Sigmoid colon (tissue), 7 donors: ENCODE data around the gene KIF22. TPM values are rescaled to one million over a fixed set of nuclear protein-coding genes. Genes with fewer than 3 reads are reported as not detected.
"Not testable (repeated sequence)": the region's sequence is repeated elsewhere in the genome, so short reads cannot be mapped to it uniquely, and the experiment has no call there.

ENCODE experiments used
- DNase-seq: peaks from one replicate; pipeline ENCODE4 v3.0.0-alpha.2; 2019
- H3K27ac ChIP-seq, 4 donors: fragments of 200-600 bp; sonication (generic); one replicate each; pipeline ENCODE4 v1.5.1; 2016 to 2019; ENCODE audit warnings: mild to moderate bottlenecking in 1 of 4
- H3K27me3 ChIP-seq, 3 donors: fragments of 200-600 bp; sonication (generic); one replicate each; pipeline ENCODE4 v1.5.1; 2019; ENCODE audit warnings: mild to moderate bottlenecking in 1 of 3
- H3K36me3 ChIP-seq, 4 donors: fragments of 200-600 bp; sonication (generic); one replicate each; pipeline ENCODE4 v1.5.1; 2016 to 2019
- H3K4me1 ChIP-seq, 4 donors: fragments of 200-600 bp; sonication (generic); one replicate each; pipeline ENCODE4 v1.5.1; 2017 to 2019
- H3K4me3 ChIP-seq, 4 donors: fragments of 200-600 bp; sonication (generic); one replicate each; pipeline ENCODE4 v1.5.1; 2017 to 2019; ENCODE audit warnings: mild to moderate bottlenecking in 2 of 4, moderate library complexity in 1 of 4
- H3K9me3 ChIP-seq, 4 donors: fragments of 200-600 bp in 3 of 4; sonication (generic) in 3 of 4; one replicate each; pipeline versions ENCODE4 v1.5.1 to v1.6.1; 2013 to 2019
- CTCF ChIP-seq, 4 experiments: fragments of 450-650 bp in 3 of 4; fragments of 200-600 bp in 1 of 4; IDR thresholded peaks; one replicate each; pipeline ENCODE4 v1.5.1; 2016 to 2019; ENCODE audit warnings: antibody characterized with exemption in 4 of 4, mild to moderate bottlenecking in 3 of 4, moderate library complexity in 2 of 4
- EP300 ChIP-seq, 4 donors: sonication (generic); formaldehyde crosslinking; IDR thresholded peaks; one replicate each; pipeline ENCODE4 v1.6.1; 2017; ENCODE audit warnings: antibody characterized with exemption in 4 of 4
- POLR2A ChIP-seq, 2 donors: fragments of 450-650 bp; IDR thresholded peaks; one replicate each; pipeline ENCODE4 v1.6.1; 2016; ENCODE audit warnings: antibody characterized with exemption in 2 of 2, mild to moderate bottlenecking in 2 of 2, moderate library complexity in 2 of 2
- POLR2AphosphoS5 ChIP-seq, 4 donors: sonication (generic); formaldehyde crosslinking; IDR thresholded peaks; one replicate each; pipeline ENCODE4 v1.6.1; 2017; ENCODE audit warnings: antibody characterized with exemption in 4 of 4
- WGBS, 2 donors: extraction: QIAGEN DNeasy Blood & Tissue Kit; methylation state at CpG; one replicate each; pipeline ENCODE4 v1.1.7; 2013; 5-methylcytosine and 5-hydroxymethylcytosine counted together
- intact Hi-C: fragments of 100-400 bp; cut with DNase I; formaldehyde crosslinking; loops from one replicate; pipeline ENCODE4 v1.15.1; 2023
- polyA plus RNA-seq, 3 donors: library from polyadenylated mRNA; stranded (reverse); fragments of 200-250 nt; gene quantifications; one replicate each; pipeline ENCODE4 v1.2.3, GENCODE V29; 2013
- total RNA-seq, 4 donors: library from RNA; depleted of rRNA; stranded (reverse); fragments of >200 nt; gene quantifications; one replicate each; pipeline ENCODE4 v1.1.0, GENCODE V29; 2016
- donor health status: healthy with polysubstance abuse.
- donor health status: Bipolar disorder and iron deficiency.
- donor health status: healthy.

KIF22 gene
- total and polyA plus RNA-seq, 7 donors: 11.5 to 71.5 (median 16.1) TPM

DNA sequence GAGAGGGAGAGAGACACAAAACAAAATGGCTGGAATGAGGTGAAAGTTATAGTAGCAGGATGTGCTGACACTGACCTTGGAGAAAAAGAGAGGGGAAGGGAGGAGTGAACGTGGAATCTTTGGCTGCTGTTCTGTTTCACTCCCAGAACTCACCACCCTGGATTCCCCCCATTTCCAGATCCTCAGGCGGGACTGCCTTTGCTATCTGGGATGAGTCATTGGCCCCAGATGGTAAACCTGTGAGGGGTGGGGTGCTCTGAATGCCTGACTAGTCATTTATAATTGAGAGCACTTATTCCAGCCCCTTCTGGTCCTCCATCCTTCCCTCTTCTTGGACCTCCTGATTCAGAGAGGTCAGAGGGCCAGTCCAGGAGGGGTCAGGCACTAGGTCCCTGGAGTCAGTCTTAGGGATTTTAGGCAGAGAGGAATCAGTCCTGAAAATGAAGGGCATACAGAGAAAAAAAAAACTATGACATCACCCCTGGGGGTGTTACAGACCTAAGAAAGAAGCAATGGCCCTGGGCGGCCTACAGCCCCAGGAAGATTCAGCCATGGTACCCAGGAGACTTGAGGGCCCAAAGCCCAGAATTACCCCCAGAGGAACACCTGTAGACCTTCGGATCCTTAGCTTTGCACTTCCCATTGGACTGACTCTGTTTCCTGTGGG is 14.7 kb upstream of the KIF22 start:
- WGBS, 2 donors: 66 to 75% methylated on average over 4 of the region's 4 CpGs
- Histone ChIP-seq H3K27me3 (no peaks in the 10 kb centered on the region), H3K9me3 (no peaks in the 10 kb centered on the region), H3K4me3 (no peak overlapping the region), H3K4me1 (no peaks in the 10 kb centered on the region), H3K36me3 (no peaks in the 10 kb centered on the region), H3K27ac (no peak overlapping the region)
- TF ChIP-seq POLR2AphosphoS5 (IDR thresholded peaks at IDR 0.05) (no peak), EP300 (IDR thresholded peaks at IDR 0.05) (no peak), CTCF (IDR thresholded peaks at IDR 0.05) (no peak), POLR2A (IDR thresholded peaks at IDR 0.05) (no peak)
- intact Hi-C loops: no loop called here
- no peak for DNase-seq

- 64 to 83% methylated on average over 10 of the region's 10 CpGs for WGBS, 2 donors
- no peaks in the 10 kb centered on the region for H3K9me3 ChIP-seq
- no peaks in the 10 kb centered on the region for H3K36me3 ChIP-seq
- DNase-seq: no peak
- no peaks in the 10 kb centered on the region for H3K27me3 ChIP-seq
- TF ChIP-seq CTCF (IDR thresholded peaks at IDR 0.05) (no peak), POLR2AphosphoS5 (IDR thresholded peaks at IDR 0.05) (no peak), EP300 (IDR thresholded peaks at IDR 0.05) (no peak)
- no peaks in the 10 kb centered on the region for H3K4me1 ChIP-seq
- H3K4me3 ChIP-seq: no peak within 1 kb of the TSS
- intact Hi-C loops: no loop called here
- no peak within 1 kb of the TSS for H3K27ac ChIP-seq
These were observed 12.8 kb upstream of the KIF22 start, which contains the start of gene ZG16 for GRCh38 chr16:29777576-29778350. Gene ZG16 (plus strand): TSS chr16:29778256. CDS start chr16:29779267, 1,011 bp downstream.

DNA sequence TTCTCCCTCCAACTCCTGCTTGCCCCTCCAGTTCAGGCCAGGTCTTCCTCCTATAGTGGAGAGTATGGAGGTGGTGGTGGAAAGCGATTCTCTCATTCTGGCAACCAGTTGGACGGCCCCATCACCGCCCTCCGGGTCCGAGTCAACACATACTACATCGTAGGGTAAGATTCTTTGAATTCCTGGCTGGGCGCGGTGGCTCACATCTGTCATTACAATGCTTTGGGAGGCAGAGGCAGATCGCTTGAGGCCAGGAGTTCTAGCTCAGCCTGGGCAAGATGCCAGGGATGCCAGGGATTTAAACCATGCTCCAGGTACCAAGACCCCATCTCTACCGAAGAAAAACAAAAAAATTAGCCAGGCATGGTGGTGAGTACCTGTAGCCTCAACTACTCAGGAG is 11.1 kb upstream of the KIF22 start:
- intact Hi-C loops: no loop called here
- Histone ChIP-seq H3K4me1 (no peaks in the 10 kb centered on the region), H3K9me3 (no peaks in the 10 kb centered on the region), H3K27ac (no peak overlapping the region), H3K36me3 (no peaks in the 10 kb centered on the region), H3K27me3 (no peaks in the 10 kb centered on the region), H3K4me3 (no peak overlapping the region)
- WGBS, 2 donors: 79 to 83% methylated on average over 10 of the region's 10 CpGs
- no peak for TF ChIP-seq POLR2AphosphoS5 (IDR thresholded peaks at IDR 0.05)
- DNase-seq: no peak

DNA sequence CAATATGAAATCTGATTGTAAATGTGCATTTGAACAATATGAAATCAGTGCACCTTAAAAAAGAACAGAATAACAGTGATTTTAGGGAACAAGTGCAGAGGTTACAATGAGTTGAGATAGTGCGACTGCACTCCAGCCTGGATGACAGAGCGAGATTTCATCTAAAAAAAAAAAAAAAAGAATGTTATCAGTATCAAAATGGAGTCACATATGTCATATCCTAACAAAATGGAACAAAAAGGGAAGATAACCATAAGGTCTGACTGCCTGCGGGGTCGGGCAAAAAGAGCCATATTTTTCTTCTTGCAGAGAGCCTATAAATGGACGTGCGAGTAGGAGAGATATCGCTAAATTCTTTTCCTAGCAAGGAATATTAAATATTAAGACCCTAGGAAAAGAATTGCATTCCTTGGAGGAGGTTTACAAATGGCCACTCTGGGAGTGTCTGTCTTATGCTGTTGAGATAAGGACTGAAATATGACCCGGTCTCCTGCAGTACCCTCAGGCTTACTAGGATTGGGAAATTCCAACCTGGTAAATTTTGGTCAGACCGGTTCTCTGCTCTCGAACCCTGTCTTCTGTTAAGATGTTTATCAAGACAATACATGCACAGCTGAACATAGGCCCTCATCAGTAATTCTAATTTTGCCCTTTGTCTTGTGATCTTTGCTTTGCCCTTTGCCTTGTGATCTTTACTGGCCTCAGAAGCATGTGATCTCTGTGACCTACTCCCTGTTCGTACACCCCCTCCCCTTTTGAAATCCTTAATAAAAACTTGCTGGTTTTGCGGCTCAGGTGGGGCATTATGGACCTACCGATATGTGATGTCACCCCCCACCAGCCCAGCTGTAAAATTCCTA is 7.2 kb upstream of the KIF22 start:
- not testable (repeated sequence) for H3K4me3 ChIP-seq, H3K27ac ChIP-seq, H3K9me3 ChIP-seq, H3K27me3 ChIP-seq, H3K36me3 ChIP-seq, DNase-seq
- intact Hi-C loops: loop anchor here (10.0 kb wide), 1 partner anchor 61 kb away; no protein-coding TSS in a partner anchor
- 88 to 89% methylated on average over 13 of the region's 13 CpGs for WGBS, 2 donors
- H3K4me1 ChIP-seq: peaks cover 0 to 11% (median 0%) of the 10 kb centered on the region in 4 donors

GRCh38 chr16:29784157-29784556 is 6.4 kb upstream of the KIF22 start:
- Histone ChIP-seq H3K27ac (no peak overlapping the region), H3K4me3 (no peak overlapping the region), H3K27me3 (no peaks in the 10 kb centered on the region), H3K4me1 (peaks cover 0 to 11% (median 0%) of the 10 kb centered on the region in 4 donors), H3K9me3 (no peaks in the 10 kb centered on the region), H3K36me3 (no peaks in the 10 kb centered on the region)
- intact Hi-C loops: loop anchor here (10.0 kb wide), 1 partner anchor 61 kb away; no protein-coding TSS in a partner anchor
- WGBS, 2 donors: 92 to 95% methylated on average over 2 of the region's 2 CpGs
- DNase-seq: no peak
- TF ChIP-seq POLR2AphosphoS5 (IDR thresholded peaks at IDR 0.05): no peak
- no peak for TF ChIP-seq CTCF (IDR thresholded peaks at IDR 0.05)
- no peak for TF ChIP-seq POLR2A (IDR thresholded peaks at IDR 0.05)
- no peak for TF ChIP-seq EP300 (IDR thresholded peaks at IDR 0.05)
